Pancreas (tissue), 10 donors: Measurements from ENCODE around the gene PLOD2. TPM values are rescaled to one million over a fixed set of nuclear protein-coding genes. Genes with fewer than 3 reads are reported as not detected.

Source experiments
- ATAC-seq, 4 donors: fragments of 200-7000 bp; cut with Tn5 transposase; one replicate each; pipeline versions ENCODE4 v1.8.0 to v1.9.1; 2020; ENCODE audit warnings: mild to moderate bottlenecking in 4 of 4, moderate library complexity in 4 of 4
- DNase-seq, 6 donors: peaks; one replicate each; pipeline ENCODE4 v3.0.0-alpha.2; 2020
- FAIRE-seq: peaks from 2 replicates; lab custom pipeline; 2012; peaks lifted over from hg19 to GRCh38; lab: Jason Lieb, UNC
- H3K27ac ChIP-seq, 4 donors: fragments of 200-600 bp; sonication (generic); 1 replicate in 3 of 4; 2 replicates in 1 of 4; pipeline versions ENCODE4 v1.5.0 to v1.8.0; 2020
- H3K27me3 ChIP-seq, 4 donors: fragments of 200-600 bp; one replicate each; pipeline ENCODE4 v1.8.0; 2021
- H3K36me3 ChIP-seq, 3 donors: fragments of 200-600 bp; sonication (generic) in 1 of 3; one replicate each; pipeline versions ENCODE4 v1.5.0 to v1.8.0; 2020 to 2021
- H3K4me1 ChIP-seq, 3 donors: fragments of 200-600 bp; one replicate each; pipeline ENCODE4 v1.8.0; 2021
- H3K4me3 ChIP-seq, 4 donors: fragments of 200-600 bp; sonication (generic) in 2 of 4; one replicate each; pipeline versions ENCODE4 v1.5.0 to v1.8.0; 2020 to 2021
- H3K9me3 ChIP-seq, 4 donors: fragments of 200-600 bp; one replicate each; pipeline ENCODE4 v1.8.0; 2021
- WGBS, 2 donors: extraction: QIAGEN DNeasy Blood & Tissue Kit; methylation state at CpG; one replicate each; pipeline ENCODE4 v1.1.7; 2013; 5-methylcytosine and 5-hydroxymethylcytosine counted together
- intact Hi-C, 3 donors: fragments of 100-400 bp; cut with DNase I; formaldehyde crosslinking; loops; one replicate each; pipeline versions ENCODE4 v1.11.1 to v1.14.2; 2022
- polyA plus RNA-seq, 2 donors: library from polyadenylated mRNA; stranded (reverse); fragments of 200-250 nt; gene quantifications; one replicate each; pipeline ENCODE4 v1.2.3, GENCODE V29; 2013
- total RNA-seq, 6 donors: library from RNA; stranded (reverse); fragmentation: NEBNext Ultra II Directional in 4 of 6; extraction: Animal tissue kit (Norgen Biotek cat#: 25700) in 4 of 6; gene quantifications; one replicate each; pipeline versions ENCODE4 v1.2.1 to v1.2.4, GENCODE V29; 2021 to 2023
- TF ChIP-seq, protein P1 (sequence below), 4 donors: fragments of 200-600 bp; sonication (generic) in 3 of 4; IDR thresholded peaks; one replicate each; pipeline versions ENCODE4 v1.5.0 to v1.8.0; 2021; ENCODE audit warnings: antibody characterized with exemption in 4 of 4
- donor health status: healthy with polysubstance abuse.
- donor health status: DM: no; HTN: no; CAD: no; lungs with moderate emphysema.
- donor health status: DM: no; HTN: no; CAD: no.
- donor health status: control.
- donor health status: control.
- donor health status: Bipolar disorder and iron deficiency.
- donor health status: DM: yes; HTN: yes; CAD: no.
- donor health status: DM: no; HTN: no; CAD: no.
- donor health status: DM: no; HTN: no; CAD: no.
- donor health status: DM: yes; HTN: yes; CAD: no.

PLOD2 gene
- total and polyA plus RNA-seq, 8 donors: 12.7 to 44.7 (median 18.8) TPM

DNA sequence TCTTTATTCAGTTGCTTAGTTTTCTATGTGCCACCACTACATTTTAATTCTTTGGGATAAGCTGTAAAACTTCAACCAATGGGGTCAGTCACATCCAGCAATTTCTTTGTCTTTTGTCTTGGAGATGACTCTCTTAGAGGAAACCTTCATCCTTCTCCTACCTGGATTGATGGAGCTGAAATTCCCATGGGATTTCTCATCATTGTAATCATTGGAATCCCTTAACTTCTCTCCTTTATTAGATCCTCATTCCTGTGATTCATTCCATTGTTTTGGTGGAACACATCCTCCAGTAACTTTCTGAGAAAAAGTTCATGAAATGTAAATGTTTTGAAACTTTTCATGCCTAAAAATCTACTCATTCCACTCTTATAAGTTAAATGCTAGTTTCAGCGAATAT is 9.6 kb upstream of the PLOD2 start:
- Histone ChIP-seq H3K27ac (no peak overlapping the region), H3K4me1 (peaks cover 0 to 18% (median 12%) of the 10 kb centered on the region in 3 donors), H3K4me3 (no peak overlapping the region), H3K36me3 (no peaks in the 10 kb centered on the region), H3K9me3 (no peaks in the 10 kb centered on the region), H3K27me3 (no peaks in the 10 kb centered on the region)
- TF ChIP-seq, protein P1, sequence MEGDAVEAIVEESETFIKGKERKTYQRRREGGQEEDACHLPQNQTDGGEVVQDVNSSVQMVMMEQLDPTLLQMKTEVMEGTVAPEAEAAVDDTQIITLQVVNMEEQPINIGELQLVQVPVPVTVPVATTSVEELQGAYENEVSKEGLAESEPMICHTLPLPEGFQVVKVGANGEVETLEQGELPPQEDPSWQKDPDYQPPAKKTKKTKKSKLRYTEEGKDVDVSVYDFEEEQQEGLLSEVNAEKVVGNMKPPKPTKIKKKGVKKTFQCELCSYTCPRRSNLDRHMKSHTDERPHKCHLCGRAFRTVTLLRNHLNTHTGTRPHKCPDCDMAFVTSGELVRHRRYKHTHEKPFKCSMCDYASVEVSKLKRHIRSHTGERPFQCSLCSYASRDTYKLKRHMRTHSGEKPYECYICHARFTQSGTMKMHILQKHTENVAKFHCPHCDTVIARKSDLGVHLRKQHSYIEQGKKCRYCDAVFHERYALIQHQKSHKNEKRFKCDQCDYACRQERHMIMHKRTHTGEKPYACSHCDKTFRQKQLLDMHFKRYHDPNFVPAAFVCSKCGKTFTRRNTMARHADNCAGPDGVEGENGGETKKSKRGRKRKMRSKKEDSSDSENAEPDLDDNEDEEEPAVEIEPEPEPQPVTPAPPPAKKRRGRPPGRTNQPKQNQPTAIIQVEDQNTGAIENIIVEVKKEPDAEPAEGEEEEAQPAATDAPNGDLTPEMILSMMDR (IDR thresholded peaks at IDR 0.05): no peak
- intact Hi-C loops: loop anchor here in 2 of 3 donors (10.0 kb wide), 2 partner anchors 96 to 106 kb away; no protein-coding TSS in a partner anchor
- FAIRE-seq (no peak), DNase-seq (no peak), ATAC-seq (no peak)
- WGBS, 2 donors: 94 to 100% methylated on average over 1 of the region's 1 CpG

DNA sequence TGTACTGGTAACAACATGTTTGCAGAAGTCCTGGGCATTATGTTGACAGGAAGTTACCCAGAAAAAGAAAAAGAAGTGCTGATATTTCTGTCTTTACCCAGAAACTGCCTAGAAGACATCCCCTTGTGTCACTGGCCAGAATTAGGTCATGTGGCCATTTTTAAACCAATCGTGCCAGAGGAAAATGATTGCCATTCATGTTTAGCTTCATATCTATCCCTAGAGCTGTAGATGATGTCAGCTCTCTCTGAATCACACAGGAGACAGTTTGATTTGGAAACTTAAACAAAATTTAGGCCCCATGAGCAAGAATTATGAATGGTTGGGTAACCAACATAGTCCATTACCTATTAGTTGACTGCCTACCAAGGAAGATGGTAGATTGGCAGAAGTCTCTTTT is 8.9 kb upstream of the PLOD2 start:
- Histone ChIP-seq H3K27ac (no peak overlapping the region), H3K36me3 (no peaks in the 10 kb centered on the region), H3K4me1 (peaks cover 0 to 18% (median 12%) of the 10 kb centered on the region in 3 donors), H3K27me3 (no peaks in the 10 kb centered on the region), H3K4me3 (no peak overlapping the region), H3K9me3 (no peaks in the 10 kb centered on the region)
- 88 to 91% methylated on average over 1 of the region's 1 CpG for WGBS, 2 donors
- intact Hi-C loops: loop anchor here in 2 of 3 donors (10.0 kb wide), 2 partner anchors 95 to 105 kb away; no protein-coding TSS in a partner anchor
- DNase-seq: no peak
- no peak for FAIRE-seq
- TF ChIP-seq, protein P1 (IDR thresholded peaks at IDR 0.05): no peak
- no peak for ATAC-seq

DNA sequence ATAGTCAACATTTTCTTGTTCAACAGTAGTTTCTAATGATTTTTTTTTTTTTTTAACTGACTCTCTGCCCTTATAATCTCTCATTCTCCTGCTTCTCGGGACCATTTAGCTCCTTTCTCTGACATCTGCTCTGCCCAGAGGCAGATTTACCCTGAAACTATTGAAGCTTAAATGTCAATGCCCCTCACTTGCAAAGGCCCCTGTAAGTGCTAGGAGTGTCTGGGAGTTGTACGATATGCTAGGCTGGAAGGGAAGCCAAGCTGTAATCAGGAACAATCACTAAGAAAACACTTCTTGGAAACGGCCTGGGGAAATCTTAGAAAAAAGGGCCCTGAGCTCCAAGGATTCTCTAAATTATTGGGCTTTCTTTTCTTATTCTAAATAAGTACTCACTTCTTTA is 5.8 kb upstream of the PLOD2 start:
- Histone ChIP-seq H3K4me3 (no peak overlapping the region), H3K36me3 (no peaks in the 10 kb centered on the region), H3K9me3 (no peaks in the 10 kb centered on the region), H3K27ac (peak overlapping the region in 3 of 4 donors; percentile 41 to 69 (median 48)), H3K4me1 (peaks cover 6 to 27% (median 19%) of the 10 kb centered on the region in 3 donors), H3K27me3 (no peaks in the 10 kb centered on the region)
- TF ChIP-seq, protein P1 (IDR thresholded peaks at IDR 0.05): no peak
- DNase-seq: no peak
- ATAC-seq: peak; percentile 53 to 78 (median 67)
- intact Hi-C loops: no loop called here
- 20 to 24% methylated on average over 3 of the region's 3 CpGs for WGBS, 2 donors
- FAIRE-seq: no peak

DNA sequence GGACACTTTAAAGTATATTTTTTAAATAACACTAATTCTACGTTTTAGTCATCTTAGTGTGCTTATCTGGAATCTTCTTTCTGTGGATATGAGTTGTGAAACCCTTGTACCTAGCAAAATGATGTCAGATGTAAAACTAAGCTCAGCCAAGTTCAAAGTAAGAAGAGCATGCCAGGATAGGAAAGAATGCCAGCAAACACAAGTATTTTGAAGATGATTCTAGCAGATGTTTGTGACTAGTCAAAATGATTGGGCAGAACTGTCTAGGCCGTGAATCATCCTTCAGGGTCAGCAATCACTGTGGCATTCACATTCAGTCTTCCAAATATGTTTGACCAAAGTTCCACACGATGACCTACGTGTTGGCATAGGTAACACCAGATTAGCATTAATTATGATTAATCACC is 5.4 kb upstream of the PLOD2 start:
- Histone ChIP-seq H3K27me3 (no peaks in the 10 kb centered on the region), H3K4me3 (no peak overlapping the region), H3K4me1 (peaks cover 7 to 28% (median 20%) of the 10 kb centered on the region in 3 donors), H3K36me3 (no peaks in the 10 kb centered on the region), H3K9me3 (no peaks in the 10 kb centered on the region), H3K27ac (peak overlapping the region in 3 of 4 donors; percentile 41 to 69 (median 48))
- intact Hi-C loops: no loop called here
- no peak for DNase-seq
- TF ChIP-seq, protein P1 (IDR thresholded peaks at IDR 0.05): no peak
- peak; percentile 32 to 51 (median 36) for ATAC-seq
- 21 to 23% methylated on average over 4 of the region's 4 CpGs for WGBS, 2 donors
- FAIRE-seq: no peak

DNA sequence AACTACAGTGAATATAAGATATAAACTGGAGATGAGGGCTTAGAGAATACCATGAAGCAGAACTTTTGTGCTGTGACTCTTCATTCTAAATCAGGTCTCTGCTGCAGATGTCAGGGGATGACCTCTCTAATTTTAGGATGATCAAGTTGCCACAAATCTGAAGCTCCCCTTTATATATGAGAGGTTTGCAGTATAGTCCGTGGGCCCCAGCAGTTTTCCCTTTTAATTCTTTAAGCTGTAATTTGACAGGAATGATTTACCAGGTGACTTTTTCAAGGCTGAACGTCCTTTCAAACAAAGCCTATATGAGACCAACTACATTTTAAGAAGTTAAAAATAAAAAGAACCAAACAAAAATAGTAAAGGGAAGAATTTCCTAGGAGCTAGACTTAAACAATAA is 4.9 kb upstream of the PLOD2 start:
- no peak for ATAC-seq
- Histone ChIP-seq H3K4me1 (peaks cover 7 to 28% (median 20%) of the 10 kb centered on the region in 3 donors), H3K27ac (peak overlapping the region in 2 of 4 donors; percentile 48 to 69)

More for the DNA sequence above, 4.9 kb upstream of the PLOD2 start:
- H3K27me3 ChIP-seq: no peaks in the 10 kb centered on the region
- no peaks in the 10 kb centered on the region for H3K9me3 ChIP-seq
- DNase-seq: no peak
- intact Hi-C loops: no loop called here
- H3K4me3 ChIP-seq: no peak overlapping the region
- TF ChIP-seq, protein P1 (IDR thresholded peaks at IDR 0.05): no peak
- 48 to 50% methylated on average over 2 of the region's 2 CpGs for WGBS, 2 donors
- no peaks in the 10 kb centered on the region for H3K36me3 ChIP-seq
- no peak for FAIRE-seq
